ENCODE results near the gene GABRG1.

Gene GABRG1

GRCh38 chr4:46123913-46124755 is at the start of gene GABRG1:
Gene GABRG1 (minus strand): TSS chr4:46124054. CDS start chr4:46123913, 141 bp downstream.
- FAIRE-seq, result no peak

GRCh38 chr4:46146993-46147392 is 23.1 kb upstream of the GABRG1 start:
- FAIRE-seq, result no peak

- FAIRE-seq, result no peak
Measured at GRCh38 chr4:46131498-46132057, 7.7 kb upstream of the GABRG1 start.

GRCh38 chr4:46124773-46125413 is 1.0 kb upstream of the GABRG1 start:
- FAIRE-seq, result no peak

GRCh38 chr4:46081674-46082073 is 42.2 kb downstream of the GABRG1 start:
- FAIRE-seq, result no peak

GRCh38 chr4:46081248-46081647 is 42.6 kb downstream of the GABRG1 start:
- no peak for FAIRE-seq

GRCh38 chr4:46073778-46074177 is 50.1 kb downstream of the GABRG1 start:
- no peak for FAIRE-seq

- FAIRE-seq, result no peak
Measured at GRCh38 chr4:46051392-46051791, 72.5 kb downstream of the GABRG1 start.

GRCh38 chr4:46032056-46032455 is 91.8 kb downstream of the GABRG1 start:
- no peak for FAIRE-seq

- FAIRE-seq, result no peak
Measured at GRCh38 chr4:46016306-46016705, 107.5 kb downstream of the GABRG1 start.

GRCh38 chr4:45992728-45993127 is 131.1 kb downstream of the GABRG1 start:
- no peak for FAIRE-seq

GRCh38 chr4:45989775-45990174 is 134.1 kb downstream of the GABRG1 start:
- FAIRE-seq, result no peak

- FAIRE-seq, result no peak
Measured at GRCh38 chr4:45987858-45988257, 136.0 kb downstream of the GABRG1 start.

Measured in colon (tissue), 2 donors.